HepG2 (cell line): ENCODE data around the gene HSPA1B. TPM values are rescaled to one million over a fixed set of nuclear protein-coding genes. Genes with fewer than 3 reads are reported as not detected.

ENCODE experiments used
- HHEX ChIP-seq: IDR thresholded peaks from 2 replicates; pipeline ENCODE4 v1.6.1; 2016; ENCODE audit warnings: control low read depth
- MLXIP ChIP-seq: sonication (generic); formaldehyde crosslinking; IDR thresholded peaks from 2 replicates; pipeline ENCODE4 v1.9.0; 2021; ENCODE audit warnings: missing genetic modification reagents, borderline replicate concordance
- TBX3 ChIP-seq: fragments of 450-650 bp; IDR thresholded peaks from 2 replicates; pipeline ENCODE4 v1.6.1; 2017; ENCODE audit warnings: antibody characterized with exemption, mild to moderate bottlenecking, inconsistent platforms, borderline replicate concordance
- TOE1 ChIP-seq: sonication (generic); formaldehyde crosslinking; IDR thresholded peaks from 2 replicates; pipeline ENCODE4 v1.4.0; 2020; ENCODE audit warnings: mild to moderate bottlenecking, missing genetic modification reagents
- ZKSCAN8 ChIP-seq: IDR thresholded peaks from 2 replicates; pipeline ENCODE4 v1.6.1; 2016; ENCODE audit warnings: borderline replicate concordance, missing genetic modification reagents, missing compliant biosample characterization
- ZNF292 ChIP-seq: sonication (generic); formaldehyde crosslinking; IDR thresholded peaks from 2 replicates; pipeline ENCODE4 v1.8.1; 2022; ENCODE audit warnings: mild to moderate bottlenecking, low read depth, missing genetic modification reagents, borderline replicate concordance
- ZNF329 ChIP-seq: sonication (generic); formaldehyde crosslinking; IDR thresholded peaks from 2 replicates; pipeline ENCODE4 v1.9.0; 2021; ENCODE audit warnings: low read depth, mild to moderate bottlenecking, missing genetic modification reagents
- ZNF552 ChIP-seq: sonication (generic); formaldehyde crosslinking; IDR thresholded peaks from 2 replicates; pipeline ENCODE4 v1.9.0; 2022; ENCODE audit warnings: missing genetic modification reagents, mild to moderate bottlenecking, borderline replicate concordance
- polyA plus RNA-seq, 8 experiments: library from polyadenylated mRNA; depleted of rRNA in 3 of 8; stranded (reverse) in 7 of 8; unstranded in 1 of 8; fragments of >200 nt; fragmentation: Illumina TruSeq in 4 of 8; extraction: Trizol in 4 of 8; gene quantifications; 2 replicates each; pipeline versions ENCODE4 v1.2.1 to v1.2.3, GENCODE V29; 2011 to 2016; ENCODE audit warnings: low read depth in 4 of 8, missing spikeins in 1 of 8, mixed read lengths in 1 of 8; ENCODE audit not compliant: insufficient read depth in 1 of 8
- total RNA-seq, 5 experiments: library from RNA; depleted of rRNA; stranded (reverse); fragments of >200 nt; fragmentation: Illumina TruSeq; extraction: Trizol; gene quantifications; 2 replicates each; pipeline ENCODE4 v1.2.3, GENCODE V29; 2016; ENCODE audit warnings: low read depth in 1 of 5
- TF ChIP-seq, protein P1 (sequence below): sonication (generic); formaldehyde crosslinking; IDR thresholded peaks from 2 replicates; pipeline ENCODE4 v1.8.0; 2022; ENCODE audit warnings: mild to moderate bottlenecking, missing genetic modification reagents
- TF ChIP-seq, protein P2 (sequence below), 2 experiments: sonication (generic) in 1 of 2; formaldehyde crosslinking in 1 of 2; IDR thresholded peaks; 2 replicates each; pipeline versions ENCODE4 v1.5.1 to v1.6.1; 2011 to 2020; ENCODE audit warnings: borderline replicate concordance in 1 of 2, low read depth in 1 of 2, low read length in 1 of 2, mild to moderate bottlenecking in 1 of 2, missing genetic modification reagents in 1 of 2, moderate library complexity in 1 of 2
- TF ChIP-seq, protein P3 (sequence below): sonication (generic); formaldehyde crosslinking; IDR thresholded peaks from 2 replicates; pipeline ENCODE4 v1.5.0; 2020; ENCODE audit warnings: missing genetic modification reagents
- TF ChIP-seq, protein P4 (sequence below): IDR thresholded peaks from 2 replicates; pipeline ENCODE4 v1.6.1; 2016; ENCODE audit warnings: missing compliant biosample characterization, missing genetic modification reagents, borderline replicate concordance

The HSPA1B gene
- total and polyA plus RNA-seq, 2 of the 13 experiments (the other 11 are each of a cell fraction or from before 2014, with no cell fraction given): 26.0 to 186 TPM

- no peak for TF ChIP-seq MLXIP (CRISPR knock-in tag)
- TF ChIP-seq, protein P1, sequence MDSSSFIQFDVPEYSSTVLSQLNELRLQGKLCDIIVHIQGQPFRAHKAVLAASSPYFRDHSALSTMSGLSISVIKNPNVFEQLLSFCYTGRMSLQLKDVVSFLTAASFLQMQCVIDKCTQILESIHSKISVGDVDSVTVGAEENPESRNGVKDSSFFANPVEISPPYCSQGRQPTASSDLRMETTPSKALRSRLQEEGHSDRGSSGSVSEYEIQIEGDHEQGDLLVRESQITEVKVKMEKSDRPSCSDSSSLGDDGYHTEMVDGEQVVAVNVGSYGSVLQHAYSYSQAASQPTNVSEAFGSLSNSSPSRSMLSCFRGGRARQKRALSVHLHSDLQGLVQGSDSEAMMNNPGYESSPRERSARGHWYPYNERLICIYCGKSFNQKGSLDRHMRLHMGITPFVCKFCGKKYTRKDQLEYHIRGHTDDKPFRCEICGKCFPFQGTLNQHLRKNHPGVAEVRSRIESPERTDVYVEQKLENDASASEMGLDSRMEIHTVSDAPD (CRISPR knock-in tag): 0 out of 2 replicates have a peak, but pooled peaks have one; percentile 14
- TF ChIP-seq ZNF292 (CRISPR knock-in tag): no peak
- no peak for TF ChIP-seq TBX3
- TF ChIP-seq, protein P2, sequence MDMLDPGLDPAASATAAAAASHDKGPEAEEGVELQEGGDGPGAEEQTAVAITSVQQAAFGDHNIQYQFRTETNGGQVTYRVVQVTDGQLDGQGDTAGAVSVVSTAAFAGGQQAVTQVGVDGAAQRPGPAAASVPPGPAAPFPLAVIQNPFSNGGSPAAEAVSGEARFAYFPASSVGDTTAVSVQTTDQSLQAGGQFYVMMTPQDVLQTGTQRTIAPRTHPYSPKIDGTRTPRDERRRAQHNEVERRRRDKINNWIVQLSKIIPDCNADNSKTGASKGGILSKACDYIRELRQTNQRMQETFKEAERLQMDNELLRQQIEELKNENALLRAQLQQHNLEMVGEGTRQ (IDR thresholded peaks at IDR 0.05; ENCODE audit: low read depth, low read length): peak; percentile 7; the same call in 1 of the 2 replicates
- TF ChIP-seq, protein P2 (CRISPR knock-in tag; IDR thresholded peaks at IDR 0.05; ENCODE audit: borderline replicate concordance): peak; percentile 60; the same call in 1 of the 2 replicates
- peak; percentile 76; the same call in 1 of the 2 replicates for TF ChIP-seq ZNF329 (CRISPR knock-in tag)
- TF ChIP-seq, protein P3, sequence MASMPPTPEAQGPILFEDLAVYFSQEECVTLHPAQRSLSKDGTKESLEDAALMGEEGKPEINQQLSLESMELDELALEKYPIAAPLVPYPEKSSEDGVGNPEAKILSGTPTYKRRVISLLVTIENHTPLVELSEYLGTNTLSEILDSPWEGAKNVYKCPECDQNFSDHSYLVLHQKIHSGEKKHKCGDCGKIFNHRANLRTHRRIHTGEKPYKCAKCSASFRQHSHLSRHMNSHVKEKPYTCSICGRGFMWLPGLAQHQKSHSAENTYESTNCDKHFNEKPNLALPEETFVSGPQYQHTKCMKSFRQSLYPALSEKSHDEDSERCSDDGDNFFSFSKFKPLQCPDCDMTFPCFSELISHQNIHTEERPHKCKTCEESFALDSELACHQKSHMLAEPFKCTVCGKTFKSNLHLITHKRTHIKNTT (CRISPR knock-in tag): peak; percentile 87
- 0 out of 2 replicates have a peak, but pooled peaks have one; percentile 19 for TF ChIP-seq HHEX
- 0 out of 2 replicates have a peak, but pooled peaks have one; percentile 40 for TF ChIP-seq ZNF552 (CRISPR knock-in tag)
- TF ChIP-seq, protein P4, sequence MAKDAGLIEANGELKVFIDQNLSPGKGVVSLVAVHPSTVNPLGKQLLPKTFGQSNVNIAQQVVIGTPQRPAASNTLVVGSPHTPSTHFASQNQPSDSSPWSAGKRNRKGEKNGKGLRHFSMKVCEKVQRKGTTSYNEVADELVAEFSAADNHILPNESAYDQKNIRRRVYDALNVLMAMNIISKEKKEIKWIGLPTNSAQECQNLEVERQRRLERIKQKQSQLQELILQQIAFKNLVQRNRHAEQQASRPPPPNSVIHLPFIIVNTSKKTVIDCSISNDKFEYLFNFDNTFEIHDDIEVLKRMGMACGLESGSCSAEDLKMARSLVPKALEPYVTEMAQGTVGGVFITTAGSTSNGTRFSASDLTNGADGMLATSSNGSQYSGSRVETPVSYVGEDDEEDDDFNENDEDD (CRISPR knock-in tag): peak; percentile 68; the same call in 1 of the 2 replicates
- TF ChIP-seq TOE1 (CRISPR knock-in tag): peak; percentile 17; the same call in 1 of the 2 replicates
- TF ChIP-seq ZKSCAN8 (CRISPR knock-in tag): peak; percentile 19; the same call in 1 of the 2 replicates
These were observed 31.8 kb upstream of the HSPA1B start, which contains the start of gene VARS1 (continued) for GRCh38 chr6:31795616-31796298.
